Naive thymus-derived CD4-positive, alpha-beta T cell (primary cell): ENCODE measurements around the gene DMRTA2. TPM values are rescaled to one million over a fixed set of nuclear protein-coding genes. Genes with fewer than 3 reads are reported as not detected.

Experiments
- ATAC-seq: fragments of 150-1000 bp; cut with Tn5 transposase; 2 replicates; pipeline ENCODE4 v1.10.0; 2021; ENCODE audit warnings: mild to moderate bottlenecking, moderate library complexity
- CTCF ChIA-PET: fragments of 350-600 bp; sonication (Branson Sonifier 250); formaldehyde crosslinking; loops from one replicate; lab custom pipeline; 2021; ENCODE audit warnings: antibody characterized with exemption; lab: Charles Lee
- POLR2A ChIA-PET: fragments of 350-600 bp; sonication (Branson Sonifier 250); formaldehyde crosslinking; loops from one replicate; lab custom pipeline; 2021; ENCODE audit warnings: antibody characterized with exemption, inconsistent platforms; lab: Charles Lee
- DNase-seq, 9 donors: peaks; one replicate each; pipeline versions ENCODE4 v3.0.0 to v3.0.0-alpha.2; 2020 to 2022; ENCODE audit warnings: mixed read lengths in 1 of 9
- H3K27ac ChIP-seq: one replicate; pipeline ENCODE4 v1.7.0; 2013; ENCODE audit warnings: mild to moderate bottlenecking, low read depth, low read length, moderate library complexity
- H3K27me3 ChIP-seq, 2 donors: one replicate each; pipeline ENCODE4 v1.7.0; 2013; ENCODE audit warnings: low read length in 2 of 2, mild to moderate bottlenecking in 2 of 2, moderate library complexity in 2 of 2; ENCODE audit not compliant: control insufficient read depth in 2 of 2, insufficient read depth in 2 of 2
- H3K36me3 ChIP-seq, 3 experiments: 1 replicate in 2 of 3; 2 replicates in 1 of 3; pipeline ENCODE4 v1.7.0; 2013; ENCODE audit warnings: low read length in 3 of 3, mild to moderate bottlenecking in 3 of 3, moderate library complexity in 1 of 3; ENCODE audit not compliant: insufficient read depth in 3 of 3, control insufficient read depth in 2 of 3
- H3K4me1 ChIP-seq, 2 donors: one replicate each; pipeline ENCODE4 v1.7.0; 2013; ENCODE audit warnings: low read length in 2 of 2, mild to moderate bottlenecking in 2 of 2, moderate library complexity in 1 of 2; ENCODE audit not compliant: control insufficient read depth in 2 of 2, insufficient read depth in 2 of 2
- H3K4me3 ChIP-seq: 2 replicates; pipeline ENCODE4 v1.7.0; 2013; ENCODE audit warnings: mild to moderate bottlenecking, low read length
- H3K9me3 ChIP-seq, 3 experiments: 1 replicate in 2 of 3; 2 replicates in 1 of 3; pipeline ENCODE4 v1.7.0; 2013; ENCODE audit warnings: low read length in 3 of 3; ENCODE audit not compliant: control insufficient read depth in 2 of 3
- H3K27ac Mint-ChIP-seq, 9 donors: one replicate each; pipeline ENCODE4 v1.8.0; 2020 to 2022; ENCODE audit warnings: mixed read lengths in 9 of 9, mild to moderate bottlenecking in 8 of 9, moderate library complexity in 5 of 9, inconsistent platforms in 2 of 9
- H3K27me3 Mint-ChIP-seq, 5 donors: one replicate each; pipeline ENCODE4 v1.8.0; 2021 to 2022; ENCODE audit warnings: mixed read lengths in 5 of 5, mild to moderate bottlenecking in 1 of 5
- H3K36me3 Mint-ChIP-seq, 5 donors: one replicate each; pipeline ENCODE4 v1.8.0; 2020 to 2022; ENCODE audit warnings: mixed read lengths in 5 of 5, mild to moderate bottlenecking in 3 of 5, inconsistent platforms in 1 of 5
- H3K4me1 Mint-ChIP-seq, 7 donors: one replicate each; pipeline ENCODE4 v1.8.0; 2020 to 2022; ENCODE audit warnings: mixed read lengths in 7 of 7, mild to moderate bottlenecking in 3 of 7, inconsistent platforms in 1 of 7
- H3K4me3 Mint-ChIP-seq, 10 donors: one replicate each; pipeline ENCODE4 v1.8.0; 2020 to 2022; ENCODE audit warnings: mild to moderate bottlenecking in 10 of 10, mixed read lengths in 10 of 10, moderate library complexity in 6 of 10, inconsistent platforms in 2 of 10
- H3K9me3 Mint-ChIP-seq, 11 donors: one replicate each; pipeline ENCODE4 v1.8.0; 2020 to 2022; ENCODE audit warnings: mixed read lengths in 11 of 11, mild to moderate bottlenecking in 4 of 11, inconsistent platforms in 1 of 11, moderate library complexity in 1 of 11
- intact Hi-C, 2 donors: fragments of 100-400 bp; cut with micrococcal nuclease; formaldehyde crosslinking; loops; one replicate each; pipeline ENCODE4 v1.15.1; 2023
- polyA plus RNA-seq, 2 donors: library from polyadenylated mRNA; unstranded; fragments of 300-500 nt; fragmentation: Illumina TruSeq; gene quantifications; one replicate each; pipeline ENCODE4 v1.2.3, GENCODE V29; 2021
- total RNA-seq, 6 experiments: library from RNA in 5 of 6; stranded (reverse) in 5 of 6; gene quantifications; 1 replicate in 5 of 6; 2 replicates in 1 of 6; pipeline ENCODE4 v1.2.3 and lab custom pipeline; 2021 to 2026

Gene DMRTA2
- total and polyA plus RNA-seq, 7 experiments from 2014 or later = not detected

DNA sequence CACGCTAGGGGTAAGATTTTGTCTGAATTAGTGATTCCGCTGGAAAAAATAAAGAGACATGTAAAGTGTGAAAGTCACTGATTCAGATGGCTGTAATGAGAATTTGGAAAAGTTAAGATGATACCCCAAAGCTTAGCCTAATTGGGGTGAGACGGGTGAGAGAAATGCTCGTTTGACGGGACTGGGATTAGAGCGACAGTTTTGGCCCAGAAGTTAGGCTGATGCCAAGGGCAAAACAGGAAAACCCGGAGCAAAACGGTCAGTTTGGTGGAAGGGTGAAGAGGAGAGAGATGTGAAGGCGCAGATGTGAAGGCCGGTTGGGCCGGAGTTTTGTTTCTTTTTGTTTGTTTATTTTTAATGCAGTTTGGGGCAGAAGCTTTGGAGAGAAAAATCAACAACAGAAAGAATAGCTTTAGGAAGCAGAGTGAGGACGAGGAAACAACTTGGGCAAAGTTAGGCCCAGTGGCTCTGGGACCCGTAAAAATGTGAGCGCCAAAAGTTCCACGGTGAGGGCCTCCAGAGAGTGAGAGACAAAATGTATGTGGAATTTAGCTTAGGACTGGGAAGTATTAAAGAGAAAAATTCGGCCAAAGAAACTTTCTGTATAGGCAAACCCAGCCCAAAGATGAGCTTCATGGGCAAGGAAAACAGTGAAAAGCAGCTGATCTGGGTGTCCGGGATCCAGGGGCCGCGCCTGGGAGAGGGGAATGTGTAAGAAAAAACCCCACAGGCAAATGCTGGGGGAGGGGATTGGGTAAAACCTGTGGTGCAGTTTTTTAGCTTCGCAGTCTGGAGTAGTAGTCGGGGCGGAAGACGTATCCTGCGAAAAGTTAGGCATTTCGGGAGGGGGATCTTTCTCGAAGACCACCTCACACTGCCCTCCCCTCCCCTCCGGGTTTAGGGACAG is 1.2 kb downstream of the DMRTA2 start:
- H3K4me1 ChIP-seq = no peaks in the 10 kb centered on the region
- DNase-seq (no peak), ATAC-seq (no peak)
- Mint-ChIP-seq H3K27me3 (peaks cover 70 to 86% (median 73%) of the 10 kb centered on the region in 5 donors), H3K36me3 (peaks cover 0 to 8% (median 0%) of the 10 kb centered on the region in 5 donors), H3K4me1 (peaks cover 28 to 66% (median 47%) of the 10 kb centered on the region in 7 donors), H3K27ac (peak overlapping the region in 1 of 9 donors; percentile 82), H3K9me3 (peaks cover 0 to 8% (median 0%) of the 10 kb centered on the region in 11 donors), H3K4me3 (peak overlapping the region; percentile 5 to 83 (median 56))
- ChIA-PET CTCF (no interaction called here), POLR2A (no interaction called here)
- H3K9me3 ChIP-seq = no peaks in the 10 kb centered on the region
- peaks cover 4 to 23% of the 10 kb centered on the region in 2 donors for H3K27me3 ChIP-seq
- no peak overlapping the region for H3K4me3 ChIP-seq
- H3K27ac ChIP-seq = no peak overlapping the region
- intact Hi-C loops = loop anchor here in 1 of 2 donors (5.0 kb wide), 1 partner anchor 185 kb away; no protein-coding TSS in a partner anchor
- H3K36me3 ChIP-seq = no peaks in the 10 kb centered on the region

- peak overlapping the region in 1 of 9 donors; percentile 82 for H3K27ac Mint-ChIP-seq
- peaks cover 75 to 86% (median 78%) of the 10 kb centered on the region in 5 donors for H3K27me3 Mint-ChIP-seq
- ChIA-PET POLR2A (no interaction called here), CTCF (no interaction called here)
- Histone ChIP-seq H3K9me3 (no peaks in the 10 kb centered on the region), H3K27ac (no peak overlapping the region), H3K4me1 (no peaks in the 10 kb centered on the region), H3K36me3 (no peaks in the 10 kb centered on the region), H3K4me3 (no peak overlapping the region), H3K27me3 (peaks cover 4 to 22% of the 10 kb centered on the region in 2 donors)
- intact Hi-C loops = loop anchor here in 1 of 2 donors (5.0 kb wide), 1 partner anchor 186 kb away; no protein-coding TSS in a partner anchor
- no peak for ATAC-seq
- peaks cover 0 to 10% (median 0%) of the 10 kb centered on the region in 11 donors for H3K9me3 Mint-ChIP-seq
- peak overlapping the region in 7 of 10 donors; percentile 5 to 63 (median 51) for H3K4me3 Mint-ChIP-seq
- H3K4me1 Mint-ChIP-seq = peaks cover 28 to 70% (median 50%) of the 10 kb centered on the region in 7 donors
- no peak for DNase-seq
- peaks cover 0 to 10% (median 0%) of the 10 kb centered on the region in 5 donors for H3K36me3 Mint-ChIP-seq
Measured at GRCh38 chr1:50421366-50421748, 1.9 kb downstream of the DMRTA2 start.

DNA sequence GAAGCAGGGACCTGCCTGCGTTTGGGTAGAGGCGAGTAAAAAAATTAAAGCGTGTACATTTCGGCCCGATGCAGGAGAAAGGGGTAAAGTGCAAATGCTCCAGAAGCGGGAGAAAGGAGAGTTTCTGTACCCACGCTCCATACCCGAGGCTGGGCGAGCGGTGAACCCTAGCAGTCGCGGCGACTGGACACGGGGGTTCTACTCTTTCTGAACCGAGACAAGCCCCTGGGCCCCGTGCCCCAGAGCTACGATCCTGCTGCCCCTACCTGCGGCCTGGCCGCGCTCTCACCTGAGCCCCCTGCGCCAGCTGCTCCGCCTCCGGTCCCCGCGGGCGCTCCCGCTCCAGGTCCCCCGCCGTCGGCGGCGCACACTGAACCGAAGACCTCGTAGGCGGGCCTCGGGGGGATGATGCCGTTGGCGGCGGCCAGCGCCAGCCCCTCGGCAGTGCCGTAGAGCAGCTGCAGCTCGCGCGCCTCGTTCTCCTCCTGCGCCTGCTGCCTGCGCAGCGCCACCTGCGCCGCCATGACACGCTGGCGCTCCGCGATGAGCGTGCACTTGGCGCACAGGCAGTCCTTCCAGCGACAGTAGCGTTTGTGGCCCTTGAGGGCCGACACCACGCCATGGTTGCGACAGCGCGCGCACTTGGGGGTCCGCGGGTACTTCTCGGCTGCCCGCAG is 2.4 kb downstream of the DMRTA2 start:
- DNase-seq (peak in 1 of 9 donors; percentile 27), ATAC-seq (no peak)
- Histone ChIP-seq H3K36me3 (no peaks in the 10 kb centered on the region), H3K4me1 (no peaks in the 10 kb centered on the region), H3K9me3 (no peaks in the 10 kb centered on the region), H3K4me3 (no peak overlapping the region), H3K27me3 (peaks cover 4 to 22% of the 10 kb centered on the region in 2 donors), H3K27ac (no peak overlapping the region)
- CTCF ChIA-PET = no interaction called here
- Mint-ChIP-seq H3K4me3 (peak overlapping the region; percentile 20 to 79 (median 65)), H3K9me3 (peaks cover 0 to 10% (median 0%) of the 10 kb centered on the region in 11 donors), H3K27ac (peak overlapping the region in 1 of 9 donors; percentile 84), H3K36me3 (peaks cover 0 to 11% (median 0%) of the 10 kb centered on the region in 5 donors), H3K27me3 (peaks cover 73 to 86% (median 76%) of the 10 kb centered on the region in 5 donors), H3K4me1 (peaks cover 28 to 72% (median 51%) of the 10 kb centered on the region in 7 donors)
- intact Hi-C loops = loop anchor here in 1 of 2 donors (5.0 kb wide), 1 partner anchor 186 kb away; no protein-coding TSS in a partner anchor
- POLR2A ChIA-PET = no interaction called here

DNA sequence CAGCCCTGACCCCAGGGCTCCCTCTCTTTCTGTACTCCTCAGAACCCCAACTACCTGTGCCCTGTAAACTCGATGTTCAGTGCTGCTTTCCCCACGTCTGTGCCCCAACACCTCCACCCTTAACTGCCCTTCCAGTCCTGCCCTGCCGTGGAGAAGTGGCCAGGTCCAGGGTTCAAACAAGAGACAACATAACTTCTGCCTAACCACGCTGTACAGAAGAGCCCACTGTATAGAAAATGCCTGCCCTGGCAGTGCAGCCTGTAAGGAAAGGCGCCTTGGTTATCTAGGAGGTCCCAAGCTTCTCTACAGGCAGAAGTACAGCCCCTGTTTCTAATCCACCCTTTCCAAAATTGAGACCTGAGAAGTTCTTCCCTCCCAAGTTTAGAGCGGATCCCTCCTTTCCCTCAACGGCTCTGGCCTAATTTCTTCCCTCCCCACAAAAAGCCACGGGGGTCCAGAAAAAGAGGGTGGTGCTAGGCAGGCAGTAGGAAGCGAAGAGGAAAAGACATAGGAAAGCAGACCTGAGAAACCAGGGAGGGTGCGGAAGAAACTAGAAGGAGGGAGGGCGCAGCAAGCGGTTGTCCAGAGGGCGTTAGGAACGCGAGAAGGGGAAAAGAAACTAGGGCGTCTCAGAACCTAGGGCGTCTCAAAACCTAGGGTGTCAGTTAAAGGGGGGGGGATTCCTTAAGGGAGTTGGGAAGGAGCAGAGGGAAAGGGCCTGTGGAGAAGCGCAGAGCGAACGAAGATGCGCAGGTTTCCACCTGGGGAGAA is 3.2 kb downstream of the DMRTA2 start:
- no peaks in the 10 kb centered on the region for H3K4me1 ChIP-seq
- no peak overlapping the region for H3K4me3 ChIP-seq
- H3K27me3 ChIP-seq = peaks cover under 1 to 16% of the 10 kb centered on the region in 2 donors
- Mint-ChIP-seq H3K36me3 (peaks cover 0 to 11% (median 0%) of the 10 kb centered on the region in 5 donors), H3K27me3 (peaks cover 67 to 84% (median 72%) of the 10 kb centered on the region in 5 donors), H3K9me3 (peaks cover 0 to 10% (median 0%) of the 10 kb centered on the region in 11 donors), H3K4me3 (peak overlapping the region; percentile 20 to 79 (median 65)), H3K4me1 (peaks cover 28 to 66% (median 51%) of the 10 kb centered on the region in 7 donors), H3K27ac (peak overlapping the region in 2 of 9 donors; percentile 55 to 84)
- H3K27ac ChIP-seq = no peak overlapping the region
- no peaks in the 10 kb centered on the region for H3K36me3 ChIP-seq
- ChIA-PET POLR2A (no interaction called here), CTCF (no interaction called here)
- H3K9me3 ChIP-seq = no peaks in the 10 kb centered on the region
- no peak for ATAC-seq
- intact Hi-C loops = loop anchor here in 1 of 2 donors (5.0 kb wide), 1 partner anchor 187 kb away; no protein-coding TSS in a partner anchor
- no peak for DNase-seq

DNA sequence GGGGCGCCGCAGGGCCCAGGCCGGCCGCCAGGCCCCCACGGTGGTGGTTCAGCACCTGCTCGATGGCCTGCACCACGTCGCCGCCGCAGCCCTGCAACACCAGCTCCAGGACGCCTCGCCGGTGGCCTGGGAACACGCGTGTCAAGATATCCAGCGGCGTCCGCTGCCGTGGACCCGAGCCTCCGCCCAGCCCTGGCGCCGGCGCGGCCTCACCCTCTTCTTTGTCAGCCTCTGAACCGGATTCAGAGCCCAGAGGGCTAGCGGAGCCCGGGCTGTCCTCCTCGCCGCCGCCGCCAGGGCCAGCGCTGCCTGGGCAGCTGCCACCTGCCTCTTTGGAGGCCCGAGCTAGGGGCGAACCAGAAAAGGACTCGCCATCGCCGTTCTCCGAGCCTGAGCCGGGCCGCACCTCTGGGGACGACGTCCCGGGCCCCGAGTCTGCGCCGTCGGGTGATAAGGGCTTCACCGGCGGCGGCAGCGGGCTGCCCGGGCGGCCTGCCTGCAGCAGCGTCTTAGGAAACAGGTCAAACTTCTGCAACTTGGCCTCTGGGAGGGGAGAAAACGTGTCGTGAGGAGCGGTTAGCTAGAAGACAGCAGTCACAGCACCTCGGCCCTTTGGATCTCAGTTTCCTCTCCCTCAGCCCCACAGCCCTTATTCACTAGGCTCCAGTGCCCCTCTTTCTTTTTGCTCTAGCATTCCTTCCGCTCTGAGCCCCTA is 3.9 kb downstream of the DMRTA2 start:
- Histone ChIP-seq H3K4me3 (no peak overlapping the region), H3K27ac (no peak overlapping the region), H3K4me1 (no peaks in the 10 kb centered on the region), H3K9me3 (no peaks in the 10 kb centered on the region), H3K36me3 (no peaks in the 10 kb centered on the region), H3K27me3 (peaks cover 0 to 9% of the 10 kb centered on the region in 2 donors)
- DNase-seq (peak in 1 of 9 donors; percentile 25), ATAC-seq (no peak)
- intact Hi-C loops = no loop called here
- H3K27ac Mint-ChIP-seq = peak overlapping the region in 2 of 9 donors; percentile 55 to 84
- peaks cover 67 to 84% (median 74%) of the 10 kb centered on the region in 5 donors for H3K27me3 Mint-ChIP-seq
- peaks cover 0 to 8% (median 0%) of the 10 kb centered on the region in 5 donors for H3K36me3 Mint-ChIP-seq
- peaks cover 23 to 58% (median 45%) of the 10 kb centered on the region in 7 donors for H3K4me1 Mint-ChIP-seq
- H3K9me3 Mint-ChIP-seq = peaks cover 0 to 9% (median 3%) of the 10 kb centered on the region in 11 donors
- CTCF ChIA-PET = no interaction called here
- POLR2A ChIA-PET = no interaction called here
- peak overlapping the region in 9 of 10 donors; percentile 24 to 79 (median 65) for H3K4me3 Mint-ChIP-seq
